ENCODE data around the gene TIMM13. TPM values are rescaled to one million over a fixed set of nuclear protein-coding genes. Genes with fewer than 3 reads are reported as not detected.
A peak's percentile ranks its signal among the peaks of the same experiment; 100 is the strongest.

The TIMM13 gene
- 33.4 and 83.5 TPM in 2 replicates for total RNA-seq (2011; cell fraction: chromatin; rRNA removed; ENCODE audit: low replicate concordance)
- total RNA-seq (2011; cell fraction: nucleolus; rRNA removed): 50.0 and 67.9 TPM in 2 replicates
- 30.1 and 33.7 TPM in 2 replicates for total RNA-seq (2011; cell fraction: nucleoplasm; rRNA removed)
- total RNA-seq (2014; rRNA removed) (112 and 140 TPM in 2 replicates), total RNA-seq (2014; rRNA removed; fragmentation: Illumina TruSeq; extraction: Trizol) (13.8 and 18.7 TPM in 2 replicates), total RNA-seq (2015; rRNA removed; fragmentation: Illumina TruSeq; extraction: Trizol) (81.1 and 90.4 TPM in 2 replicates), total RNA-seq (2021) (215 and 235 TPM in 2 replicates), polyA plus RNA-seq (2011; rRNA removed) (35.0 and 50.3 TPM in 2 replicates), polyA plus RNA-seq (2014; fragmentation: Illumina TruSeq; extraction: Trizol) (20.3 and 68.0 TPM in 2 replicates), polyA plus RNA-seq (2014; fragmentation: Nextera tagmentation; extraction: Ambion mirVana) (10 to 100 TPM; 17.6 to 71.8 TPM), polyA plus RNA-seq (2014; rRNA removed) (105 and 132 TPM in 2 replicates), polyA minus RNA-seq (2011; rRNA and poly(A)+ RNA removed) (4.1 and 9.6 TPM in 2 replicates), Bru-seq, nascent RNA (percentile 93 among the genes with signal in this experiment), BruChase-seq, experiment 1, labeled RNA remaining after a 2-hour chase (percentile 88 among the genes with signal in this experiment), BruChase-seq, experiment 2, labeled RNA remaining after a 6-hour chase (percentile 89 among the genes with signal in this experiment)
- 77.5 and 236 TPM in 2 replicates for polyA plus RNA-seq (2011; cell fraction: cytosol; rRNA removed)
- 41.8 and 63.1 TPM in 2 replicates for polyA plus RNA-seq (2011; cell fraction: nucleus; rRNA removed)
- 83.8 and 112 TPM in 2 replicates for polyA plus RNA-seq (2012)
- polyA minus RNA-seq (2011; cell fraction: cytosol; rRNA and poly(A)+ RNA removed): 27.2 and 34.0 TPM in 2 replicates
- polyA minus RNA-seq (2011; cell fraction: nucleus; rRNA and poly(A)+ RNA removed): 18.0 and 20.1 TPM in 2 replicates
- long read RNA-seq, experiment 1, transcript TIMM13-201 (3 exons, 1,973 nt): major isoform, 464 of 592 reads
- long read RNA-seq, experiment 1, partial matches to known transcripts: 69 of 592 reads
- long read RNA-seq, experiment 1, other reads (novel, unspliced or antisense): 58 of 592 reads
- long read RNA-seq, experiment 2, transcript TIMM13-201 (3 exons, 1,973 nt): major isoform, 282 of 301 reads
- long read RNA-seq, experiment 2, partial matches to known transcripts: 6 of 301 reads
- long read RNA-seq, experiment 2, other reads (novel, unspliced or antisense): 12 of 301 reads
- long read RNA-seq, experiment 3, transcript TIMM13-201 (3 exons, 1,973 nt): major isoform, 326 of 336 reads
- long read RNA-seq, experiment 3, partial matches to known transcripts: 6 of 336 reads
- long read RNA-seq, experiment 3, other reads (novel, unspliced or antisense): 4 of 336 reads

- peak within 1 kb of the TSS; percentile 99 to 100 for H3K9ac ChIP-seq (ENCODE audit: insufficient read depth in 1 of 2, low read depth in 2 of 2, low read length in 2 of 2)
- H4K20me1 ChIP-seq (replicated peaks; ENCODE audit: control insufficient read depth, insufficient read depth, low read length): peaks cover 10% of the 10 kb centered on the region; the same call in 1 of the 2 replicates
- no TSS peak for BruUV-seq (replicated peaks)
- peak within 1 kb of the TSS; percentile 98 for H3K4me2 ChIP-seq (ENCODE audit: insufficient read depth, low read length)
- in situ Hi-C loops (cut with MboI): no loop called here
- POLR2A ChIA-PET: interaction anchor here (0.6 to 2.0 kb wide), 13 partner anchors 11 to 610 kb away, joined by 3 to 9 read pairs (median 4); partner anchors contain the start of gene GADD45B
- H3K27ac ChIP-seq (ENCODE audit: extremely low read depth, low read depth, low read length): peak within 1 kb of the TSS; percentile 100
- peaks cover 36% of the 10 kb centered on the region for H3K79me2 ChIP-seq (ENCODE audit: control insufficient read depth, insufficient read depth, low read length)
- H3K9me1 ChIP-seq (ENCODE audit: control insufficient read depth, insufficient read depth, low read length): no peaks in the 10 kb centered on the region
- intact Hi-C loops (cut with micrococcal nuclease): no loop called here
- peak within 1 kb of the TSS; percentile 98 for H3K4me3 ChIP-seq
- peak; percentile 94 for ATAC-seq
- peak; percentile 99 for FAIRE-seq
- H3K27me3 ChIP-seq (ENCODE audit: control insufficient read depth in 2 of 2, insufficient read depth in 2 of 2, low read length in 2 of 2): no peaks in the 10 kb centered on the region
- no peaks in the 10 kb centered on the region for H3K9me3 ChIP-seq (replicated peaks; ENCODE audit: control insufficient read depth, insufficient read depth, low read depth, low read length)
- H3K36me3 ChIP-seq (ENCODE audit: control insufficient read depth, insufficient read depth, low read length): peaks cover 76% of the 10 kb centered on the region; the same call in 2 of the 3 replicates
- peak; percentile 91 to 98 (median 93) for DNase-seq (ENCODE audit: extremely low read depth in 1 of 4, low spot score in 3 of 4)
- H3K4me1 ChIP-seq (replicated peaks in 1 of 2; ENCODE audit: control insufficient read depth in 2 of 2, insufficient read depth in 2 of 2, low read length in 2 of 2): peaks cover 11 to 79% of the 10 kb centered on the region in 2 experiments; a peak in 4 of 5 replicates
- CTCF ChIA-PET (ENCODE audit: low intra/inter-chr PET ratio): no interaction called here
- peak within 1 kb of the TSS; percentile 99 for H2AFZ ChIP-seq (ENCODE audit: low read depth, low read length)
- WGBS (ENCODE audit: insufficient coverage, low coverage, missing lambda C conversion rate): under 1% methylated on average over 58 of the region's 77 CpGs
- 0 out of 2 replicates have a peak, but pooled peaks have one; percentile 46 for TF ChIP-seq DIDO1 (tag; IDR thresholded peaks at IDR 0.05; ENCODE audit: low read depth)
- peak; percentile 29; the same call in 1 of the 2 replicates for TF ChIP-seq IRF9 (tag; IDR thresholded peaks at IDR 0.05)
- TF ChIP-seq ZBTB2 (IDR thresholded peaks at IDR 0.05): peak; percentile 99
- no peak for TF ChIP-seq BRD9 (IDR thresholded peaks at IDR 0.05; ENCODE audit: low read depth, partially characterized antibody)
- no peak for TF ChIP-seq HMG20A (CRISPR knock-in tag; conservative IDR thresholded peaks at IDR 0.05)
- peak; percentile 93; the same call in 1 of the 2 replicates for TF ChIP-seq THRB (CRISPR knock-in tag; conservative IDR thresholded peaks at IDR 0.05)
- TF ChIP-seq ZNF639 (CRISPR knock-in tag; conservative IDR thresholded peaks at IDR 0.05 in 1 of 2, IDR thresholded peaks at IDR 0.05 in 1 of 2): peak in 1 of 2 experiments; percentile 84; a peak in 2 of 4 replicates
- peak; percentile 55 for TF ChIP-seq RB1 (IDR thresholded peaks at IDR 0.05; ENCODE audit: low read depth)
Observed at GRCh38 chr19:2427429-2428320, at the start of gene TIMM13. TIMM13 (minus strand) TSS chr19:2427586; CDS start chr19:2427533, 53 bp downstream.

Data from K562 (cell line).